Mucosa of descending colon (tissue), 3 donors: ENCODE data around the gene FAM72A. TPM values are rescaled to one million over a fixed set of nuclear protein-coding genes. Genes with fewer than 3 reads are reported as not detected.
"Not testable (repeated sequence)": the region's sequence is repeated elsewhere in the genome, so short reads cannot be mapped to it uniquely, and the experiment has no call there.

Experiments used
- ATAC-seq: fragments of 200-7000 bp; cut with Tn5 transposase; one replicate; pipeline ENCODE4 v1.9.1; 2020; ENCODE audit warnings: mild to moderate bottlenecking, moderate library complexity
- DNase-seq, 3 donors: peaks; one replicate each; pipeline ENCODE4 v3.0.0-alpha.2; 2020
- H3K36me3 ChIP-seq: fragments of 200-600 bp; one replicate; pipeline ENCODE4 v1.8.0; 2021; ENCODE audit warnings: low read depth, mild to moderate bottlenecking
- H3K4me1 ChIP-seq: fragments of 200-600 bp; one replicate; pipeline ENCODE4 v1.8.0; 2021; ENCODE audit warnings: low read depth, mild to moderate bottlenecking
- H3K4me3 ChIP-seq: fragments of 200-600 bp; one replicate; pipeline ENCODE4 v1.8.0; 2021; ENCODE audit warnings: mild to moderate bottlenecking
- H3K9me3 ChIP-seq: fragments of 200-600 bp; one replicate; pipeline ENCODE4 v1.8.0; 2021; ENCODE audit warnings: mild to moderate bottlenecking
- intact Hi-C, 2 donors: fragments of 100-400 bp; cut with DNase I in 1 of 2; cut with micrococcal nuclease in 1 of 2; formaldehyde crosslinking; loops; one replicate each; pipeline versions ENCODE4 v1.11.0 to v1.11.1; 2022; cut with DNase I, micrococcal nuclease
- total RNA-seq, 3 donors: library from RNA; stranded (reverse); fragmentation: NEBNext Ultra II Directional in 2 of 3; extraction: Animal tissue kit (Norgen Biotek cat#: 25700) in 2 of 3; gene quantifications; one replicate each; pipeline versions ENCODE4 v1.2.1 to v1.2.4, GENCODE V29; 2021 to 2023
- donor health status: DM: no; HTN: no; CAD: no; lungs with moderate emphysema.
- donor health status: DM: no; HTN: no; CAD: no.
- donor health status: DM: no; HTN: yes; CAD: no.

FAM72A gene
- total RNA-seq, 3 donors from 2014 or later: 0.84 to 3.1 (median 2.5) TPM

GRCh38 chr1:206196748-206197424 lies 5.8 kb downstream of the FAM72A start:
- H3K4me1 ChIP-seq, H3K4me3 ChIP-seq, intact Hi-C loops, H3K9me3 ChIP-seq, H3K36me3 ChIP-seq, DNase-seq: not testable (repeated sequence)
- ATAC-seq: peak; percentile 89

- DNase-seq: not testable (repeated sequence)
These were observed 7.5 kb downstream of the FAM72A start for GRCh38 chr1:206195182-206195581.

GRCh38 chr1:206186826-206187225 lies 15.8 kb downstream of the FAM72A start:
- H3K9me3 ChIP-seq, H3K4me3 ChIP-seq, ATAC-seq, intact Hi-C loops, H3K36me3 ChIP-seq, DNase-seq, H3K4me1 ChIP-seq: not testable (repeated sequence)

More at GRCh38 chr1:206195182-206195581, 7.5 kb downstream of the FAM72A start:
- H3K4me3 ChIP-seq, H3K9me3 ChIP-seq, intact Hi-C loops, H3K36me3 ChIP-seq, ATAC-seq, H3K4me1 ChIP-seq: not testable (repeated sequence)

DNA sequence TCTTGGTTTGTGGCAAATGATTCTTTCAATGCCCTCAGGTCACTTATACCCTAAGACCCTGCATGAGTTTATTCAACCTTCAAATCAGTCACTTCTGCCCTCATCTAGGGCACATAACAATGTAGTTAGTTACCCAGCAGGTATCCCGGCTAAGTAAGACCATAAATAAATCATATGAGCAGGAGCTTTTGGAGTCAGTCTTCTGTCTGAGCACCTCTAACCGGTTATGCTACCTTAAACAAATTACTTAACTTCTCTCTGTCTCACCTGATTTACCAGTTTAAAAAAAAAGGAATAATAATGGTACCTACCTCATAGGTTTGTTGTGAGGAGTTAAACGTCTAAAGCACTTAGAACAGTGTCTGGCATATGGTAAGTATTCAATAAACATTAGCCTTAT lies 16.9 kb downstream of the FAM72A start:
- H3K4me3 ChIP-seq, ATAC-seq, H3K9me3 ChIP-seq, intact Hi-C loops, DNase-seq, H3K4me1 ChIP-seq, H3K36me3 ChIP-seq: not testable (repeated sequence)

DNA sequence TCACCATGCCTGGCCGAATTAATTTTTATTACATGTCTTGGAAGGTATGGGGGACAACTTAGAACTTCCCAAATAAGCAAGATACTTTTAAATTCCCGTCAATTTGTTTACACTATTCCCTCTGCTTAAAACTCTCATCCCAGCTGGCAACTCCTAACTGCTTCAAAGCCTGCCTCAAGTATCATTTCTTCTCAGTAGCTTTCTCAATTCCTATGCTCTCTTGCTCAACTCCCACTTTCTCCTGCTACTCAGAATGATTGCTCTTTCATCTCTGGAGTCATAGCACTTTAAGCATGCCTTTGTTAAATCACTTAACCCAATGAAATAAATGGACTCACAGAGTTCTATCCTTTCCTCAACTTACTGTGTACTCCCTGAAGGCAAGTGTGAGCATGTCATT lies 18.9 kb downstream of the FAM72A start:
- DNase-seq, intact Hi-C loops, H3K4me3 ChIP-seq, H3K36me3 ChIP-seq, H3K4me1 ChIP-seq, ATAC-seq, H3K9me3 ChIP-seq: not testable (repeated sequence)

DNA sequence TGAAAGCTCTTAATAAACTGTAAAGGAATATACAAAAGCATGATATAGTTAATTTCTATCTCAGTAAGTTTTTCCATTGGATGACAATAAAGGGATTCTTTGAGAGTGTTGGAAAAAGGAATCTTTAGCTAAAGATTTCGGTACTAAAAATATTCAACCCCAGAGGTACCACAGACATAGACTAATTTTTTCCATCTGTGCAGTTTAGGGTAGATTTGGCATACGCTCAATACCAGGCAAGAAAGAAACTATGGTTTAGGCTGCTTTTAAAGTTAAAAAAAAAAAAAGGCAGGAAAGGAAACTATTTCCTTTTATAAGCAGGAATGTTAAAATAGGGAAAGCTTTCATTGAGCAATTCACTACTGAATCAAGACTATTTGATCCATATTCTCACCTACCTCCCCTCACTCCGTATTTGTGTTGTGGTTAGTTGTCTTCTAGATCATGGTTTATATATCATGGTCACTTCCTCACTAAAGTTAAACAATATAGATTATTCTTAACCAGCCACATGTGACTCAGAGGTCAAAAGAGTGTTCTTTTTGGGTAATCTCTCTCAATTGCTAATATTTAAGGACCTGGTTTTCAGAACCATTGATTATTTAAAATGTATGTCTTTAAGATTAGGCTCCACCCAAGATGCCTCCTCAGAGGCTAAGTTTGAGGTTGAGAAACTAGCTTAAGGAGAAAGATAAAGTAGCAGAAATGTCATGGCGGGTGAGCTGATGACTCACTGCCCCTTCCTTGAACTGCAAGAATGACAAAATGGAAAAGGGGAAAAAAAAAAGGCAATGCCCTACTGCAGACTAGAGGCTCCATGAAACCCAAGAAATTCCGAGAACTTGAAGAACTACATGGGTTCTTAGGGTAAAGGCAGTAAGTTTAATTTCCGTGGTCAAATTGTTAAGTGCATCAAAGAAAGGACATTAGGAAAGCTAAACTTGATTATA lies 20.0 kb downstream of the FAM72A start:
- H3K9me3 ChIP-seq, H3K36me3 ChIP-seq, H3K4me1 ChIP-seq, DNase-seq, intact Hi-C loops, ATAC-seq, H3K4me3 ChIP-seq: not testable (repeated sequence)

GRCh38 chr1:206179666-206180065 lies 23.0 kb downstream of the FAM72A start:
- H3K4me1 ChIP-seq, intact Hi-C loops, H3K4me3 ChIP-seq, DNase-seq, H3K9me3 ChIP-seq, H3K36me3 ChIP-seq, ATAC-seq: not testable (repeated sequence)

- H3K36me3 ChIP-seq, H3K4me3 ChIP-seq, DNase-seq, H3K9me3 ChIP-seq, H3K4me1 ChIP-seq, ATAC-seq, intact Hi-C loops: not testable (repeated sequence)
These were observed 24.3 kb downstream of the FAM72A start for GRCh38 chr1:206178061-206178989.

DNA sequence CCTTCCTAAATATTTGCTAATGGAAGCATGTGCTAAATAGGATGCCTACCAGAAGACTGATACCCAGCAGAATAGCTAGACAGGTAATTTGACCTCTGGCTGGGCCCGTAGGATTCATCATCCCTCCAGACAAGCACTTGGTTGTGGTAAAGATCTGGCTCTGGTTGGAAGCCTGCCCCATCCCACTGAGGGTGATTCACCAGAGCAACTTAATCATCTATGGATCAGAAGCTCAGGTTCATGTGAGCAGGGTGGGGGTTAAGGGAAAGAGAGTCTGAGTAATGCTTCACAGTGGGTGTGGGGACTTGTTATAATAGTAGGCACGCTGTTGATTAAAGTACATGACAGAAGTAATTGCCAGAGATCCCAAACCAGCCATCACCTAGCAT lies 26.5 kb downstream of the FAM72A start:
- H3K36me3 ChIP-seq, DNase-seq, H3K9me3 ChIP-seq, ATAC-seq, intact Hi-C loops, H3K4me1 ChIP-seq, H3K4me3 ChIP-seq: not testable (repeated sequence)

GRCh38 chr1:206175459-206176113 lies 27.1 kb downstream of the FAM72A start:
- DNase-seq, H3K9me3 ChIP-seq, intact Hi-C loops, ATAC-seq, H3K4me3 ChIP-seq, H3K36me3 ChIP-seq, H3K4me1 ChIP-seq: not testable (repeated sequence)

- ATAC-seq: peak; percentile 33
- H3K4me1 ChIP-seq, intact Hi-C loops, H3K36me3 ChIP-seq, H3K9me3 ChIP-seq, H3K4me3 ChIP-seq: not testable (repeated sequence)
- peak in 1 of 3 donors; percentile 18 for DNase-seq
These were observed 28.3 kb downstream of the FAM72A start for GRCh38 chr1:206174182-206174868.

GRCh38 chr1:206173110-206173719 lies 29.4 kb downstream of the FAM72A start:
- H3K36me3 ChIP-seq, DNase-seq, H3K4me3 ChIP-seq, intact Hi-C loops, ATAC-seq, H3K9me3 ChIP-seq, H3K4me1 ChIP-seq: not testable (repeated sequence)
